ENCODE data around the gene ADAMTS16.

The ADAMTS16 gene

GRCh38 chr5:5318426-5319190 lies 178.5 kb downstream of the ADAMTS16 start:
- Histone ChIP-seq H3K4me1 (ENCODE audit: control extremely low read depth in 1 of 4, control insufficient read depth in 4 of 4, insufficient read depth in 4 of 4, low read length in 3 of 4) (no peaks in the 10 kb centered on the region), H3K27me3 (replicated peaks in 2 of 5; ENCODE audit: control insufficient read depth in 4 of 5, insufficient read depth in 5 of 5, low read length in 4 of 5) (no peaks in the 10 kb centered on the region), H3K9me3 (ENCODE audit: control extremely low read depth in 1 of 5, control insufficient read depth in 4 of 5, insufficient read depth in 2 of 5, low read depth in 1 of 5, low read length in 4 of 5) (no peaks in the 10 kb centered on the region), H3K4me3 (ENCODE audit: control insufficient read depth in 1 of 7, extremely low read depth in 1 of 7, insufficient read depth in 4 of 7, low read depth in 2 of 7, low read length in 6 of 7) (no peak overlapping the region), H3K36me3 (ENCODE audit: control insufficient read depth in 4 of 4, insufficient read depth in 4 of 4, low read length in 3 of 4) (no peaks in the 10 kb centered on the region), H3K27ac (ENCODE audit: insufficient read depth in 1 of 2, low read depth in 1 of 2, low read length in 2 of 2, poor library complexity in 1 of 2, severe bottlenecking in 2 of 2) (no peak overlapping the region)
- ChIA-PET CTCF (no interaction called here), POLR2A (no interaction called here)
- no peak for DNase-seq
- WGBS (ENCODE audit: insufficient coverage): 94% methylated on average over 16 of the region's 18 CpGs

GRCh38 chr5:5320062-5320805 lies 180.1 kb downstream of the ADAMTS16 start:
- H3K27ac ChIP-seq (ENCODE audit: insufficient read depth in 1 of 2, low read depth in 1 of 2, low read length in 2 of 2, poor library complexity in 1 of 2, severe bottlenecking in 2 of 2): no peak overlapping the region
- no peaks in the 10 kb centered on the region for H3K4me1 ChIP-seq (ENCODE audit: control extremely low read depth in 1 of 4, control insufficient read depth in 4 of 4, insufficient read depth in 4 of 4, low read length in 3 of 4)
- WGBS (ENCODE audit: insufficient coverage): 94% methylated on average over 8 of the region's 15 CpGs
- no peak for DNase-seq
- peaks cover 0 to 5% (median 0%) of the 10 kb centered on the region in 5 experiments for H3K9me3 ChIP-seq (ENCODE audit: control extremely low read depth in 1 of 5, control insufficient read depth in 4 of 5, insufficient read depth in 2 of 5, low read depth in 1 of 5, low read length in 4 of 5)
- ChIA-PET CTCF (no interaction called here), POLR2A (no interaction called here)
- H3K27me3 ChIP-seq (replicated peaks in 2 of 5; ENCODE audit: control insufficient read depth in 4 of 5, insufficient read depth in 5 of 5, low read length in 4 of 5): no peaks in the 10 kb centered on the region
- H3K4me3 ChIP-seq (ENCODE audit: control insufficient read depth in 1 of 7, extremely low read depth in 1 of 7, insufficient read depth in 4 of 7, low read depth in 2 of 7, low read length in 6 of 7): no peak overlapping the region
- H3K36me3 ChIP-seq (ENCODE audit: control insufficient read depth in 4 of 4, insufficient read depth in 4 of 4, low read length in 3 of 4): no peaks in the 10 kb centered on the region

GRCh38 chr5:5321137-5321536 lies 181.0 kb downstream of the ADAMTS16 start:
- H3K27me3 ChIP-seq (replicated peaks in 2 of 5; ENCODE audit: control insufficient read depth in 4 of 5, insufficient read depth in 5 of 5, low read length in 4 of 5): no peaks in the 10 kb centered on the region
- POLR2A ChIA-PET: no interaction called here
- CTCF ChIA-PET: no interaction called here
- H3K9me3 ChIP-seq (ENCODE audit: control extremely low read depth in 1 of 5, control insufficient read depth in 4 of 5, insufficient read depth in 2 of 5, low read depth in 1 of 5, low read length in 4 of 5): peaks cover 0 to 5% (median 2%) of the 10 kb centered on the region in 5 experiments
- no peaks in the 10 kb centered on the region for H3K4me1 ChIP-seq (ENCODE audit: control extremely low read depth in 1 of 4, control insufficient read depth in 4 of 4, insufficient read depth in 4 of 4, low read length in 3 of 4)
- no peak overlapping the region for H3K27ac ChIP-seq (ENCODE audit: insufficient read depth in 1 of 2, low read depth in 1 of 2, low read length in 2 of 2, poor library complexity in 1 of 2, severe bottlenecking in 2 of 2)
- no peak overlapping the region for H3K4me3 ChIP-seq (ENCODE audit: control insufficient read depth in 1 of 7, extremely low read depth in 1 of 7, insufficient read depth in 4 of 7, low read depth in 2 of 7, low read length in 6 of 7)
- no peaks in the 10 kb centered on the region for H3K36me3 ChIP-seq (ENCODE audit: control insufficient read depth in 4 of 4, insufficient read depth in 4 of 4, low read length in 3 of 4)
- DNase-seq: no peak
- WGBS (ENCODE audit: insufficient coverage): no CpG with 5 or more reads among the region's 2 CpGs

- Histone ChIP-seq H3K9me3 (ENCODE audit: control extremely low read depth in 1 of 5, control insufficient read depth in 4 of 5, insufficient read depth in 2 of 5, low read depth in 1 of 5, low read length in 4 of 5) (peaks cover 0 to 11% (median 2%) of the 10 kb centered on the region in 5 experiments), H3K4me3 (ENCODE audit: control insufficient read depth in 1 of 7, extremely low read depth in 1 of 7, insufficient read depth in 4 of 7, low read depth in 2 of 7, low read length in 6 of 7) (no peak overlapping the region), H3K27me3 (replicated peaks in 2 of 5; ENCODE audit: control insufficient read depth in 4 of 5, insufficient read depth in 5 of 5, low read length in 4 of 5) (no peaks in the 10 kb centered on the region), H3K4me1 (ENCODE audit: control extremely low read depth in 1 of 4, control insufficient read depth in 4 of 4, insufficient read depth in 4 of 4, low read length in 3 of 4) (no peaks in the 10 kb centered on the region), H3K27ac (ENCODE audit: insufficient read depth in 1 of 2, low read depth in 1 of 2, low read length in 2 of 2, poor library complexity in 1 of 2, severe bottlenecking in 2 of 2) (no peak overlapping the region), H3K36me3 (ENCODE audit: control insufficient read depth in 4 of 4, insufficient read depth in 4 of 4, low read length in 3 of 4) (no peaks in the 10 kb centered on the region)
- DNase-seq: no peak
- CTCF ChIA-PET: no interaction called here
- POLR2A ChIA-PET: no interaction called here
- WGBS (ENCODE audit: insufficient coverage): 100% methylated on average over 2 of the region's 2 CpGs
These were observed 183.4 kb downstream of the ADAMTS16 start for GRCh38 chr5:5323551-5323950.

GRCh38 chr5:5326115-5326758 lies 186.1 kb downstream of the ADAMTS16 start:
- CTCF ChIA-PET: no interaction called here
- Histone ChIP-seq H3K27me3 (replicated peaks in 2 of 5; ENCODE audit: control insufficient read depth in 4 of 5, insufficient read depth in 5 of 5, low read length in 4 of 5) (no peaks in the 10 kb centered on the region), H3K4me3 (ENCODE audit: control insufficient read depth in 1 of 7, extremely low read depth in 1 of 7, insufficient read depth in 4 of 7, low read depth in 2 of 7, low read length in 6 of 7) (no peak overlapping the region), H3K9me3 (ENCODE audit: control extremely low read depth in 1 of 5, control insufficient read depth in 4 of 5, insufficient read depth in 2 of 5, low read depth in 1 of 5, low read length in 4 of 5) (peaks cover 0 to 11% (median 2%) of the 10 kb centered on the region in 5 experiments), H3K27ac (ENCODE audit: insufficient read depth in 1 of 2, low read depth in 1 of 2, low read length in 2 of 2, poor library complexity in 1 of 2, severe bottlenecking in 2 of 2) (no peak overlapping the region), H3K36me3 (ENCODE audit: control insufficient read depth in 4 of 4, insufficient read depth in 4 of 4, low read length in 3 of 4) (no peaks in the 10 kb centered on the region), H3K4me1 (ENCODE audit: control extremely low read depth in 1 of 4, control insufficient read depth in 4 of 4, insufficient read depth in 4 of 4, low read length in 3 of 4) (no peaks in the 10 kb centered on the region)
- POLR2A ChIA-PET: no interaction called here
- no peak for DNase-seq
- 63% methylated on average over 9 of the region's 9 CpGs for WGBS (ENCODE audit: insufficient coverage)

GRCh38 chr5:5327126-5327525 lies 187.0 kb downstream of the ADAMTS16 start:
- no peak for DNase-seq
- WGBS (ENCODE audit: insufficient coverage): 94% methylated on average over 4 of the region's 8 CpGs

More at GRCh38 chr5:5327126-5327525, 187.0 kb downstream of the ADAMTS16 start:
- CTCF ChIA-PET: no interaction called here
- Histone ChIP-seq H3K4me1 (ENCODE audit: control extremely low read depth in 1 of 4, control insufficient read depth in 4 of 4, insufficient read depth in 4 of 4, low read length in 3 of 4) (no peaks in the 10 kb centered on the region), H3K9me3 (ENCODE audit: control extremely low read depth in 1 of 5, control insufficient read depth in 4 of 5, insufficient read depth in 2 of 5, low read depth in 1 of 5, low read length in 4 of 5) (peaks cover 0 to 11% (median 2%) of the 10 kb centered on the region in 5 experiments), H3K27ac (ENCODE audit: insufficient read depth in 1 of 2, low read depth in 1 of 2, low read length in 2 of 2, poor library complexity in 1 of 2, severe bottlenecking in 2 of 2) (no peak overlapping the region), H3K4me3 (ENCODE audit: control insufficient read depth in 1 of 7, extremely low read depth in 1 of 7, insufficient read depth in 4 of 7, low read depth in 2 of 7, low read length in 6 of 7) (no peak overlapping the region), H3K36me3 (ENCODE audit: control insufficient read depth in 4 of 4, insufficient read depth in 4 of 4, low read length in 3 of 4) (no peaks in the 10 kb centered on the region), H3K27me3 (replicated peaks in 2 of 5; ENCODE audit: control insufficient read depth in 4 of 5, insufficient read depth in 5 of 5, low read length in 4 of 5) (no peaks in the 10 kb centered on the region)
- POLR2A ChIA-PET: no interaction called here
